Ishikawa (cell line): Measurements from ENCODE around the gene TRIM67.

Source experiments
- CEBPB ChIP-seq: IDR thresholded peaks from 2 replicates; pipeline ENCODE4 v1.6.1; 2012
- CREB1 ChIP-seq: IDR thresholded peaks from 2 replicates; pipeline ENCODE4 v1.6.1; 2012; ENCODE audit warnings: low read depth
- EGR1 ChIP-seq: IDR thresholded peaks from 2 replicates; pipeline ENCODE4 v1.6.1; 2012
- EP300 ChIP-seq: IDR thresholded peaks from 2 replicates; pipeline ENCODE4 v1.6.1; 2012; ENCODE audit warnings: borderline replicate concordance
- FOXM1 ChIP-seq: IDR thresholded peaks from 2 replicates; pipeline ENCODE4 v1.6.1; 2012; ENCODE audit warnings: low read depth, borderline replicate concordance
- NFIC ChIP-seq: IDR thresholded peaks from 2 replicates; pipeline ENCODE4 v1.6.1; 2012
- RAD21 ChIP-seq: IDR thresholded peaks from 2 replicates; pipeline ENCODE4 v1.6.1; 2012; ENCODE audit warnings: low read depth
- TAF1 ChIP-seq: IDR thresholded peaks from 2 replicates; pipeline ENCODE4 v1.6.1; 2012; ENCODE audit warnings: low read depth, mild to moderate bottlenecking
- TCF12 ChIP-seq: IDR thresholded peaks from 2 replicates; pipeline ENCODE4 v1.6.1; 2012; ENCODE audit warnings: low read depth
- TEAD4 ChIP-seq: IDR thresholded peaks from 2 replicates; pipeline ENCODE4 v1.6.1; 2012
- USF1 ChIP-seq: IDR thresholded peaks from 2 replicates; pipeline ENCODE4 v1.6.1; 2012
- YY1 ChIP-seq: IDR thresholded peaks from 2 replicates; pipeline ENCODE4 v1.6.1; 2012; ENCODE audit warnings: low read depth
- ZBTB7A ChIP-seq: IDR thresholded peaks from 2 replicates; pipeline ENCODE4 v1.6.1; 2012; ENCODE audit warnings: low read depth
- TF ChIP-seq, protein P1 (sequence below): IDR thresholded peaks from 2 replicates; pipeline ENCODE4 v1.6.1; 2012
- TF ChIP-seq, protein P2 (sequence below): IDR thresholded peaks from 2 replicates; pipeline ENCODE4 v1.6.1; 2012; ENCODE audit warnings: low read depth, mild to moderate bottlenecking

The TRIM67 gene

DNA sequence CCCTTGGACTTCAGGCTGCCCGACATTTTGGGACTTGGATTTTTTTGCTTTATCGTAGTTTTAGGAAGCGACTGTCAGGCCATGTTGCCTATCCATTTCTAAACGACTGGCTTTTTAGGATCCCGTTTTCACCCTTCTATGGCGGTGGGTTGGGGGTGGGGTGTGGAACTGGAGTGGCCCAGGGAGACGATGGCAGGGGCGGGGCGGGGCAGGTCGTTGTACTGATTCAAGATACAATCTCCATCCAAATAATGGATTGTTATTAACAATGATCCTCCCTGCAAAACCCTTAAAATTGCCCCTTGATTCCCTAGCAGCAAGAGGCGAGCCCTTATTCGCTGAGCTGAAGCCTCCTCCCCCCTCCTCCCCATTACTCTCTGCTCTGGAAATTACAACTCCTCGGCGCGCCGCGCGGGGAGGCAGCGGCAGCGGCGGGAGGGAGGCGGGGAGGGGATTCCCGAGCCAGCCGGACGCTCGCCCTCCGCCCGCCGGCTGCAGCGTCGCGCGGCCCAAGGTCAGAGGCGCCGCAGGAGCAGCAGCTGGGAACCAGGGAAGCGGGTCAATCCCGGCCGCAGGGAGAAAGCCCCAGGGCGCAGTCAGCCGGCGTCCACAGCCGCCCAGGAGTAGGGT lies at the start of gene TRIM67:
TRIM67 (plus strand) TSS at position 392 of the 630 bp plus-strand sequence. CDS start 912 bp downstream, outside the sequence.
- TF ChIP-seq EP300 (no peak), NFIC (no peak), EGR1 (no peak), FOXM1 (no peak), TCF12 (no peak), YY1 (no peak), ZBTB7A (no peak), USF1 (no peak), CREB1 (no peak), TAF1 (no peak), TEAD4 (no peak), RAD21 (no peak), CEBPB (no peak)
- TF ChIP-seq, protein P1, sequence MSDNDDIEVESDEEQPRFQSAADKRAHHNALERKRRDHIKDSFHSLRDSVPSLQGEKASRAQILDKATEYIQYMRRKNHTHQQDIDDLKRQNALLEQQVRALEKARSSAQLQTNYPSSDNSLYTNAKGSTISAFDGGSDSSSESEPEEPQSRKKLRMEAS: no peak
- TF ChIP-seq, protein P2, sequence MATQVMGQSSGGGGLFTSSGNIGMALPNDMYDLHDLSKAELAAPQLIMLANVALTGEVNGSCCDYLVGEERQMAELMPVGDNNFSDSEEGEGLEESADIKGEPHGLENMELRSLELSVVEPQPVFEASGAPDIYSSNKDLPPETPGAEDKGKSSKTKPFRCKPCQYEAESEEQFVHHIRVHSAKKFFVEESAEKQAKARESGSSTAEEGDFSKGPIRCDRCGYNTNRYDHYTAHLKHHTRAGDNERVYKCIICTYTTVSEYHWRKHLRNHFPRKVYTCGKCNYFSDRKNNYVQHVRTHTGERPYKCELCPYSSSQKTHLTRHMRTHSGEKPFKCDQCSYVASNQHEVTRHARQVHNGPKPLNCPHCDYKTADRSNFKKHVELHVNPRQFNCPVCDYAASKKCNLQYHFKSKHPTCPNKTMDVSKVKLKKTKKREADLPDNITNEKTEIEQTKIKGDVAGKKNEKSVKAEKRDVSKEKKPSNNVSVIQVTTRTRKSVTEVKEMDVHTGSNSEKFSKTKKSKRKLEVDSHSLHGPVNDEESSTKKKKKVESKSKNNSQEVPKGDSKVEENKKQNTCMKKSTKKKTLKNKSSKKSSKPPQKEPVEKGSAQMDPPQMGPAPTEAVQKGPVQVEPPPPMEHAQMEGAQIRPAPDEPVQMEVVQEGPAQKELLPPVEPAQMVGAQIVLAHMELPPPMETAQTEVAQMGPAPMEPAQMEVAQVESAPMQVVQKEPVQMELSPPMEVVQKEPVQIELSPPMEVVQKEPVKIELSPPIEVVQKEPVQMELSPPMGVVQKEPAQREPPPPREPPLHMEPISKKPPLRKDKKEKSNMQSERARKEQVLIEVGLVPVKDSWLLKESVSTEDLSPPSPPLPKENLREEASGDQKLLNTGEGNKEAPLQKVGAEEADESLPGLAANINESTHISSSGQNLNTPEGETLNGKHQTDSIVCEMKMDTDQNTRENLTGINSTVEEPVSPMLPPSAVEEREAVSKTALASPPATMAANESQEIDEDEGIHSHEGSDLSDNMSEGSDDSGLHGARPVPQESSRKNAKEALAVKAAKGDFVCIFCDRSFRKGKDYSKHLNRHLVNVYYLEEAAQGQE: no peak

- no peak for TF ChIP-seq YY1
- TF ChIP-seq, protein P1: no peak
- TF ChIP-seq TAF1: no peak
- TF ChIP-seq RAD21: no peak
- TF ChIP-seq EP300: no peak
- TF ChIP-seq EGR1: no peak
- TF ChIP-seq USF1: no peak
- no peak for TF ChIP-seq NFIC
- TF ChIP-seq CREB1: no peak
- no peak for TF ChIP-seq TEAD4
- TF ChIP-seq FOXM1: no peak
- TF ChIP-seq ZBTB7A: no peak
- no peak for TF ChIP-seq TCF12
- TF ChIP-seq, protein P2: no peak
- no peak for TF ChIP-seq CEBPB
These were observed 45.1 kb upstream of the TRIM67 start for GRCh38 chr1:231116738-231117137.

DNA sequence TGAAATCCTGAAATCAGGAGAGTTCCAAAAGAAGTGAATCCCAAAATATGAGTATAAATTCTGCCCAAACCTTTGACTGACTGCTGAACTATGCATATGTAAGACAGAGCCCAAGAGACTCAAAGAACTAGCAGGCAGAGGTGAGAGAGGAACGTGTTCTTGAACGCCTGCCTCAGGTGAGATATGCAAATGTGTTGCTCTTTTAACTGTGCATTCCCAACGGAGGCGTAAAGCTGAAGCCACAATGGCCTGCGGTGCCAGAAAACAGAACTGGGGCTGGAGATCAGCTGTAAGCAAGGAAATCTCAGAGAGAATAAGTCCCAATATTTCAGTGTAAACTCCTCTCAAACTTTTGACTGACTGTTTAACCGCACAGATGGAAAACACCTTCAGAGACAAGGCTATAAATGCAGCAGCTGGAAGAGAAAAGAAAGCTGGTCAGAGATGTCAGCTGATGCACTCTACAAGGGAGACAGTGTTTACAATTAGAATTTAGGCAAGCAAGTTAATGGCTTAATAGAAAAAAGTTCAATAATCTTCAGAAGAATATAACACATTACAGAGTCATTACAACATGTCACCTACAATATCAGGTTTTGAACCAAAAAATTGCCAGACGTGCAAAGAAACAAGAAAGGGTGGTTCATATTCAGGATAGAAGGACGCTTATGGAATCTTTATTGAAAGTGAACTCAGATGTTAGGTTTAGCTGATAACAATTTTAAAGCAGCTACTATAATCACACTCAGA lies 43.0 kb upstream of the TRIM67 start:
- TF ChIP-seq EP300 (no peak), TEAD4 (no peak), FOXM1 (no peak), NFIC (no peak), USF1 (no peak), EGR1 (no peak), RAD21 (no peak), TCF12 (no peak), TAF1 (no peak), ZBTB7A (no peak)
- TF ChIP-seq, protein P2: no peak
- TF ChIP-seq, protein P1: no peak
